GOT3 (cell line): Measurements from ENCODE around the gene RNF151.

ENCODE experiments used
- DNase-seq: peaks from one replicate; lab custom pipeline; 2025; ENCODE audit warnings: mixed read lengths; lab: John Stamatoyannopoulos, UW

RNF151 gene

DNA sequence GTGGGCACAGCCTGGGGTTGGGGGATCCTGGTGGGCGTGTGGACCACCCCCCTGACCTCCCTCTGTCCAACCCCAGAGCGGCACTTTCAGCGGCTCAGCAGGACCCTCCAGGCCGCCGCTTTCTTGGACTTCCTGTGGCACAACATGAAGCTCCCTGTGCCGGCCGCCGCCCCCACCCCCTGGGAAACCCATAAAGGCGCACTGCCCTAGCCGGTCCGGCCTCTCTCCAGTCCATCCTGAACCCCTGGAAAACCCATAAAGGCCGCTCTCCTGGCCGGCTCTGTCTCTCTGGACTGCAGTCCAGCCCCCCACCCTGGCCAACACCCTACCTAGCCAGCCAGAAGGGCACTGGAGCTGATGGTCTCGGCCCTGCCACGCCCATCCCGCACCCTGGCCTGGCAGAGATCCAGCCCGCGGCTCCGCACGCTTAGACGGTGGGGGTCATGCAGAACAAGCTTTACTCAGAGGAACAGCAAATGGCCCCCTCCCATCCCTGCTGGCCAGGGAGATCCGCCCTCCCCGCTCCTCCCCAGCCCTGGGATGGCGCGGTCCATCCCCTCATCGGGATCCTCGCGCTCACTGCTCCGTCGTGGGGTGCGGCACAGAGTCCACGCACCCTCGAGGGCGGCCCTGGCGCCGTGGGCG lies 11.9 kb downstream of the RNF151 start:
- DNase-seq: no peak

GRCh38 chr16:1979271-1980029 lies 12.8 kb downstream of the RNF151 start:
- no peak for DNase-seq

GRCh38 chr16:1980030-1980769 lies 13.5 kb downstream of the RNF151 start:
- no peak for DNase-seq

DNA sequence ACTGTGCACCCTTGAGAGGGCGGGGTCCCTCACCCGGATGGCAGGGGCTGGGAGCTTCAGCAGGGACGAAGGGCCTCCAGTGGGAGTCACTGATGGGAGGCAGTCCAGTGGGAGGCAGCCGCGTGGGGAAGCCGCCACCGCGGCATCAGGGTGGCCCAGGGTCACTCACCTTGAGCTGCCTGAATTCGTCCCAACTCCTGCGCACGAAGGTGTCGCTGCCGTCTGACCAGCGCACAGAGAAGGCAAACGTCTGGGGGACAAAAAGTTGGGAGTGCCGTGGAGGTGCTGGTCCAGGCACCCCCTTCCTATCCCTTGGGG lies 14.1 kb downstream of the RNF151 start:
- DNase-seq: no peak

DNA sequence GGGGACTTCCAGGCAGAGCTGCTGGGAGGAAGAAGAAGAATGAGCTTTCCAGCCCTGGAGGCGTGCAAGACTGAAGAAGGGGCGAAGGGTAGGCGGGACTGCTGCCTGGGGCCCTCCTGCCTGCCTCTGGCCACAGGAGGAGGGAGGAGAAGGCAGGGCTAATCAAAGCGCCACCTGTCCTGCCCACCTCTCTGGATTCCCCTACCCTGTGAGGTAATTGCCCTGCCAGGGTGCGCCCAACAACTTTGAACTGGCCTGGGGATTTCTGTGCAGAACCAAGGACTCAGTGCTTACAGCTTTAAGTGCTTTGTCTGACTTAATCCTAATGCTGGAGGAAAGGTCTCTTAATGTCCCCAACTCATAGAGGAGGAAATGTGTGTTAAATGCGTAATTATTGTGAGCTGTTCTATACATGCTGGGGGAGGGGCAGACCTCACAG lies 14.8 kb downstream of the RNF151 start, which contains the start of gene NOXO1:
TSS of gene NOXO1 (minus strand) at position 72 of the 439 bp plus-strand sequence. CDS start 290 bp downstream, outside the sequence.
- no peak for DNase-seq

GRCh38 chr16:1982013-1982433 lies 15.4 kb downstream of the RNF151 start:
- no peak for DNase-seq

DNA sequence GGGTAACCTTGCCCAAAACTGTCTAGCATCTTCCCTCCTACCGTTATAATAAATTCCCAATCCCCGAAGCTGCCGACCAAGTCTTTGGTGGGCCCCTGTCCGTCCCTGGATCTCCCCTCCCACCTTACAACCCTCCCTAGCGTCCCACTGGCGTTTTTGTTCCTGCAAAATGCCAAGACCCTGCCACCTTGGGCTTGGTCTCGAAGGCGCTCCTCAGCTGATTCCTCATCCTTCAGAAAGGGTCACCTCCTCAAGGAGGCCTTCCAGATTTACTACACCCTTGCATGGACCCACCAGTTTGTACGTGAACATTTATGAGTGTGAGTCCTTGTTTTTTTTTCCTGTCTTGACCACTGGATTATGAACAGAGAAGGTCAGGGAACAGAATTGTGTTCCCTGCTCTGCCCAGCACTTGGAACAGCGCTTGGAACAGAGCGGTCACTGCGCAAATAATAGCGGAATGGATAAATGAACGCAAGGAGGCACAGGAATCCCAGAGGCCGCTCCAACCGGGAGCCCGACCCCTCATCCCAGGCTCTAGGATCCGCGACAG lies 16.4 kb downstream of the RNF151 start:
- no peak for DNase-seq

- peak; percentile 76 for DNase-seq
Measured at GRCh38 chr16:1983544-1984346, 17.1 kb downstream of the RNF151 start, which contains the start of gene GFER. GFER (plus strand) TSS chr16:1984193; CDS start chr16:1984219, 26 bp downstream.

- DNase-seq: no peak
Measured at GRCh38 chr16:1984347-1985225, 17.9 kb downstream of the RNF151 start.

DNA sequence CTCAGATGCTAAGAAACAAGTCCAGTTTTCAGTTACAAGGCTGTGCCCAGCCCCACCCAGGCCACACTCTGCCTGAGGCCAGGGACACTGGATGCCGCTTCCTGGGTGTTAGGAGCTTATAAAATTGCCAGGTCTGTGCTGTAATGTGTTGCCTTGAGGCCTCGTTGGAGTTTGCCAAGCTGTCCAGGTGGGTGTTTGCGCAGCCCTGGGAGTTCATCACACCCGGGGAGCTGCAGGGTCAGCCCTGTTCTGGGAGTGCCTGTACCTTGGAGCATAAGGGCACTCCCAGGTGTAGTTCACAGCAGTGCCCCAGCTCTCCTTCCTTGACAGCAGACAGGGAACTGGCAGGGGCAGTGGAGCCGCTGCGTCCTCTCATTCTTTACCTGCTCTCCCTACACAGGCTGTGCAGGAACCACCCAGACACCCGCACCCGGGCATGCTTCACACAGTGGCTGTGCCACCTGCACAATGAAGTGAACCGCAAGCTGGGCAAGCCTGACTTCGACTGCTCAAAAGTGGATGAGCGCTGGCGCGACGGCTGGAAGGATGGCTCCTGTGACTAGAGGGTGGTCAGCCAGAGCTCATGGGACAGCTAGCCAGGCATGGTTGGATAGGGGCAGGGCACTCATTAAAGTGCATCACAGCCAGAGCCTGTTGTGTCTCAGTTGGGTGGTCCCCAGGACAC lies 19.0 kb downstream of the RNF151 start:
- DNase-seq: no peak

GRCh38 chr16:1987198-1987597 lies 20.5 kb downstream of the RNF151 start:
- DNase-seq: no peak

DNA sequence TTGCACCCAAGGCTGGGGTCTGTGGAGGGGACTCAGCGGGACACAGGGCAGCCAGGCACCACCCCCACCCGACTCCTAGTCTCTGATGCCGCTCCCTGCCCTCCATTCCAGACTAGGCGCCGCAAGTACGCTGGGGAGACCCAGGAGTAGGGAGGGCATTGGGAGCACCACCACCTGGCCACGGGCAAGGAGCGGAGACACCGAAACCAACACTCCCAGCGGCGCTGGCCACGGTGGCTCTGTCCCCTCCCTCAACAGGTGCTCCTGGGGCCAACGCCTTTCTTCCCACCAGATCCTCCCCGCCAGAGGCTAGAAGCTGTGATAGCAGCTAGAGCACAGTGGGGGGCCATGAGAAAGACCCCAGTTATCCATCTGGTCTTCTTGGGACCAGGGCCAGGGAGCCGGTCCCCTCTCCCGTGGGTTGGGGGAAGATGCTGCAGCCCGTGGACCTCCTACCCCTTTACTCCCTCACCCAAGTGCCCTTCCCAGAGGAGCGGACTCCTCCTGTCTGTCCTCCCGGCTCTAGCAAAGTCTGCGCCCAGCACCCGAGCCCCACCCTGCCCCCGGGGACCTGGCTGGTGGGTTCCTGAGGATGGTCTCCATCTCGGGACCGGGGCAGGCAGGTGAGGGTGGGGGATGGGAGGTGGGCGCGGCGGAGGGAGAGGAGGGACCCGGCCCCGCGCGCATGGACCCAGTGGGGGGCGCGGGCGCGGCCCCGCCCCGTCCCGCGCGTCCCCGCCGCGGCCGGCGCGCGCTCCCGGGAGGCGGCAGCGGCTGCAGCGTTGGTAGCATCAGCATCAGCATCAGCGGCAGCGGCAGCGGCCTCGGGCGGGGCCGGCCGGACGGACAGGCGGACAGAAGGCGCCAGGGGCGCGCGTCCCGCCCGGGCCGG lies 22.8 kb downstream of the RNF151 start, which contains the start of gene SYNGR3:
TSS of gene SYNGR3 (plus strand) at position 762 of the 892 bp plus-strand sequence. CDS start 133 bp downstream, outside the sequence.
- DNase-seq: no peak

GRCh38 chr16:1990101-1990350 lies 23.4 kb downstream of the RNF151 start:
- no peak for DNase-seq

DNA sequence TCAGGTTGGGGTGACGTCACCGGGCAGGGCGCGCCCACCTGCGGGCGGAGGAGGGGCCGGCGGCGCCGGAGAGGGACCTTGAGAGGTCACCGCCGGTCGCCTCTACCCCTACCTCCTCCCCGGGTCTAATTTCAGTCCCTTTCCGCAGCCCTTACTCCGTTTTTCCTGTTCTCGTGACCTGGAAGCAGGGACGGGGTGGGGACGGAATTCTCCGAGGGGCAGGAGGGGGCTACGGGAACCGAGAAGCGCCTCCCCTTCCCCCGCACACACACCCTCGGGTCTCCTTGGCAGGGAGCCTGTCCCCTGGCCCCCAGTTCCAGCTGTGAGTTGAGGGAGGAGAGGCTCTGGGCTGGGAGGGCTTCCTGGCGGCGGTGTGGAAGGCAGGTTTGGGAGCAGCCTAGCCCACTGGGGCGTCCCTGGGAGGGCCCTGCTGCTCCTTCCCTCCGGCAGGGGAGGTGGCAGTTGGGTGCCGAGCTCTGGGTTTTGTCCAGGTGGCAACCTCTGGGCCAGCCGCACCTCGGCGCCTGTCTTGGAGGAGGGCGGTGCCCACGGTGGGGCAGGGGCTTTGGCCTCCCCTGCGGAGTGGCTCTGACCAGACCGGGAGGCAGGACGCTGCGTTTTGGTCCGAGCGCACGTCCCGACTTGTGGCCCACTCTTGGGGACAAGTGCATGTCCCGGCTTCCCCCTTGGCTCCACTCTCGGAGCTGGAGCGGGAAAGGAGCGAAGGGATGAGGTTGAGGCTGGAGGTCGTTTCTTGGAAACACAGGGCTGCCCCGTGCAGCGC lies 23.9 kb downstream of the RNF151 start:
- DNase-seq: no peak

- no peak for DNase-seq
Measured at GRCh38 chr16:1991135-1991551, 24.5 kb downstream of the RNF151 start.

DNA sequence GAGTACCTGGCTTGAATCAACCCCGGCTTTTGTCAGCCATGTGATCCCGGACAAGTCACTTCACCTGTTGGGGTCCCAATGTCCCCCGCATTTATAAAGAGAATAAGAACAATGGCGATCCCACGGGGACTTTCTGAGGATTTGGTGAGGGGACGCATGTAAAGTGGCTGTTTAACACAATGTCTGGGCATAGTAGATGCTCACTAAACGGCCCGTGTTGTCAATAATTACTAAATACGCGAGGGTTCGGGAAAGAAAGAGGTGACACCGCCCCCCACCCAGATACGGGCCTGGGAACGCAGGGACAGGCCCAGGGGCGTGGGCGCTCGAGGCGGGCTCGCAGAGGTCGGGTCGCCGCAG lies 24.9 kb downstream of the RNF151 start:
- DNase-seq: no peak

DNA sequence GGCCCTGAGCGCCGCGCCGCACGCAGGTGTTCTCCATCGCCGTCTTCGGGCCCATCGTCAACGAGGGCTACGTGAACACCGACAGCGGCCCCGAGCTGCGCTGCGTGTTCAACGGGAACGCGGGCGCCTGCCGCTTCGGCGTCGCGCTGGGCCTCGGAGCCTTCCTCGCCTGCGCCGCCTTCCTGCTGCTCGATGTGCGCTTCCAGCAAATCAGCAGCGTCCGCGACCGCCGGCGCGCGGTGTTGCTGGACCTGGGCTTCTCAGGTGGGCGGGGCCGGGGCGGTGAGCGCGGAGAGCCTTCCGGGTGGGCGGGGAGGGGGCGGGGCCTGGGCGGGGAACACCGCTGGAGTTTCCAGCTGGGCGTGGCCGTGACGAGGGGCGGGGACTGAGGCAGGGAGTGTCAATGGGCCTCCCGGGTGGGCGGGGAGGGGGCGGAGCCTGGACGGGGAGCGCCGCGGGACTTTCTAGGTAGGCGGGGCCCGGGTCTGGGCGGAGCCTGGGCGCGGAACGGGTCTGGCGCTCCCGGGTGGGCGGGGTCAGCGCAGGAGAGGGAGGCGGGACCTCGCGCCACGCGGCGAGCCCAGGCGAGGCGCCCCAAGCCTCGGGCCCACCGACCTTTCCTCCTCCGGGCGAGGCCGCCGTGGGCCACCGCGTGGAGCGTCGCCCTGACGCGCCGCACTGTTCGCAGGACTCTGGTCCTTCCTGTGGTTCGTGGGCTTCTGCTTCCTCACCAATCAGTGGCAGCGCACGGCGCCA lies 25.5 kb downstream of the RNF151 start:
- DNase-seq: peak; percentile 53
